ENCODE measurements around the gene PPFIBP1.

DNA sequence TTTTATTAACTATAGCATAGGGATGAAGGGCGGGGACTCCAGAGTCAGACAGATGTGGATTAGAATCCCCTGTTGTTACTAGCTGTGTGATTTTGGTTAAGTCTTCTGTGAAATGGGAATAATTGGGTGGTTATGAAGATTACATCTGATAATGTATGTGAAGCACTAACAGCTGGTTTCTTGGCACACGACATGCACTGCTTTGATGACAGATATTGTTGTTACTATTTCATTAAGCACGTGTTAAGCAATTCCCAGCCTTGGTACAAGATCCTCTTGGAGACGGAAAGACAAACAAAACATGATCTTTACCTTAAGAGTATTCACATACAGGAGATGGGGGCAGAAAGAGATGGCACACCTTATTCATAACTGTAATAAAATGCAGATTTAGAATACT lies 7.9 kb downstream of the PPFIBP1 start:
- TF ChIP-seq, protein P1, sequence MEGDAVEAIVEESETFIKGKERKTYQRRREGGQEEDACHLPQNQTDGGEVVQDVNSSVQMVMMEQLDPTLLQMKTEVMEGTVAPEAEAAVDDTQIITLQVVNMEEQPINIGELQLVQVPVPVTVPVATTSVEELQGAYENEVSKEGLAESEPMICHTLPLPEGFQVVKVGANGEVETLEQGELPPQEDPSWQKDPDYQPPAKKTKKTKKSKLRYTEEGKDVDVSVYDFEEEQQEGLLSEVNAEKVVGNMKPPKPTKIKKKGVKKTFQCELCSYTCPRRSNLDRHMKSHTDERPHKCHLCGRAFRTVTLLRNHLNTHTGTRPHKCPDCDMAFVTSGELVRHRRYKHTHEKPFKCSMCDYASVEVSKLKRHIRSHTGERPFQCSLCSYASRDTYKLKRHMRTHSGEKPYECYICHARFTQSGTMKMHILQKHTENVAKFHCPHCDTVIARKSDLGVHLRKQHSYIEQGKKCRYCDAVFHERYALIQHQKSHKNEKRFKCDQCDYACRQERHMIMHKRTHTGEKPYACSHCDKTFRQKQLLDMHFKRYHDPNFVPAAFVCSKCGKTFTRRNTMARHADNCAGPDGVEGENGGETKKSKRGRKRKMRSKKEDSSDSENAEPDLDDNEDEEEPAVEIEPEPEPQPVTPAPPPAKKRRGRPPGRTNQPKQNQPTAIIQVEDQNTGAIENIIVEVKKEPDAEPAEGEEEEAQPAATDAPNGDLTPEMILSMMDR (IDR thresholded peaks at IDR 0.05): no peak
- TF ChIP-seq POLR2A (IDR thresholded peaks at IDR 0.05): no peak
